D721Med (cell line): ENCODE measurements around the gene MESD.
A peak's percentile ranks its signal among the peaks of the same experiment; 100 is the strongest.

Experiments used
- DNase-seq: peaks from one replicate; pipeline ENCODE4 v3.0.0; 2011; ENCODE audit warnings: low spot score; ENCODE audit not compliant: insufficient read length
- FAIRE-seq: peaks from 2 replicates; lab custom pipeline; 2011; peaks lifted over from hg19 to GRCh38; lab: Jason Lieb, UNC
- TF ChIP-seq, protein P1 (sequence below): IDR thresholded peaks from 2 replicates; pipeline ENCODE4 v1.5.1; 2012; ENCODE audit warnings: mild to moderate bottlenecking, control low read depth; ENCODE audit not compliant: insufficient read depth; ENCODE audit errors: missing control alignments

The MESD gene

DNA sequence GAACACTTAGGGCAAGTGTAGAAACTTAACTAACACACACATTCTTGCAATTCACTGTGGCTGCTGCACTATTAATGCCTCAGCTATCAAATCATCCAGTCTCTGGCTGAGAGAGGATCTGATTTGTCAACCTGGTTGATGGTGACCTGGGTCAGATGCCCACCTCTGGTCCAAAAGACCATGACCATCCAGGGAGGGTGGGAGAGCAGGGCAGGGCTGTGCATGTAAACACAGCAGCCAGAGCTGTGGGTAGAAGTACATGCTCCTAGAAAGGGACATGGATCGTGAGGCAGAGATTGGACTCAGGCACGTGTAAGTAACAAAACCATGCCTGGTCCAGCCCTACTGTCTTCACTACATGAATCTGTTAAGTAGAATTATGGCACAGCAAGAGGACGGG lies 17.3 kb downstream of the MESD start:
- TF ChIP-seq, protein P1, sequence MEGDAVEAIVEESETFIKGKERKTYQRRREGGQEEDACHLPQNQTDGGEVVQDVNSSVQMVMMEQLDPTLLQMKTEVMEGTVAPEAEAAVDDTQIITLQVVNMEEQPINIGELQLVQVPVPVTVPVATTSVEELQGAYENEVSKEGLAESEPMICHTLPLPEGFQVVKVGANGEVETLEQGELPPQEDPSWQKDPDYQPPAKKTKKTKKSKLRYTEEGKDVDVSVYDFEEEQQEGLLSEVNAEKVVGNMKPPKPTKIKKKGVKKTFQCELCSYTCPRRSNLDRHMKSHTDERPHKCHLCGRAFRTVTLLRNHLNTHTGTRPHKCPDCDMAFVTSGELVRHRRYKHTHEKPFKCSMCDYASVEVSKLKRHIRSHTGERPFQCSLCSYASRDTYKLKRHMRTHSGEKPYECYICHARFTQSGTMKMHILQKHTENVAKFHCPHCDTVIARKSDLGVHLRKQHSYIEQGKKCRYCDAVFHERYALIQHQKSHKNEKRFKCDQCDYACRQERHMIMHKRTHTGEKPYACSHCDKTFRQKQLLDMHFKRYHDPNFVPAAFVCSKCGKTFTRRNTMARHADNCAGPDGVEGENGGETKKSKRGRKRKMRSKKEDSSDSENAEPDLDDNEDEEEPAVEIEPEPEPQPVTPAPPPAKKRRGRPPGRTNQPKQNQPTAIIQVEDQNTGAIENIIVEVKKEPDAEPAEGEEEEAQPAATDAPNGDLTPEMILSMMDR, result no peak
- no peak for DNase-seq
- FAIRE-seq, result no peak

DNA sequence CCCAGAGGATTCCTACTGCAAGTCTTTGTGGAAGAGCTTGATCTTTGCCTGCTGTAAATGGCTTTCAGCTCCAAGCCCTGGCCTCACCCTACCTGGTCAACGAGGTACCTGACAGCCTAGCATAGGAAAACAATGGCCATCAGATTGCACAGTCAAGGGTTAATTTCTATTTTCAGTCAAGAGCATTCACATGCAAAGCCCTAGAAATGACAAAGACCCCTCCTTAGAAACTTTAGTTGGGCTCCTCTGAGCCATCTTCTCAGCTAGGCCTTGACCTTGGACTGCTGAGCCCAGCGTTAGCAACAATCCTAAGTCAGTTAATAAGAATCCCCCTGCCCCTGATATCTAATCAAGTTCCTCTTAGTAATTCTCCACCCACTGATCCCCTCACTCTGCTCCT lies 18.5 kb downstream of the MESD start:
- TF ChIP-seq, protein P1, result no peak
- DNase-seq (no peak), FAIRE-seq (no peak)

DNA sequence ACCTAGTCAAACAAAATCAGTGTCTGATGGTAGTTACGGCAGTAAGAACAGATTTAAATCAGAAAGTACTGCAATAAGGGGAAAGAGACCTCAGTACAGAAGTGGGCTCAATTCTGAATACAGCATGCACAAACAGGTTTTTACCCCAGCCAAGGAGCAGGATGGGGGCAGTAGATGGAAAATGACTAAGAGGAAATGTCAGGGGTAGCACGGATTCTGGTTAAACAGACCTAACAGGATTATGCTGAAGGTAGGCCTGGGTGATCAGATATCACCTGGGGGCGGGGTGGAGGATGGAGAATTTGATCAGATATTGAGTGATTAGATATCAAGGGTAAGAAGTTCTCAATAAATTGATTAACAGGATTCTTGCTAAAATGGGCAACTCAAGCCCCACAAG lies 19.0 kb downstream of the MESD start:
- TF ChIP-seq, protein P1, result no peak
- DNase-seq (no peak), FAIRE-seq (no peak)

DNA sequence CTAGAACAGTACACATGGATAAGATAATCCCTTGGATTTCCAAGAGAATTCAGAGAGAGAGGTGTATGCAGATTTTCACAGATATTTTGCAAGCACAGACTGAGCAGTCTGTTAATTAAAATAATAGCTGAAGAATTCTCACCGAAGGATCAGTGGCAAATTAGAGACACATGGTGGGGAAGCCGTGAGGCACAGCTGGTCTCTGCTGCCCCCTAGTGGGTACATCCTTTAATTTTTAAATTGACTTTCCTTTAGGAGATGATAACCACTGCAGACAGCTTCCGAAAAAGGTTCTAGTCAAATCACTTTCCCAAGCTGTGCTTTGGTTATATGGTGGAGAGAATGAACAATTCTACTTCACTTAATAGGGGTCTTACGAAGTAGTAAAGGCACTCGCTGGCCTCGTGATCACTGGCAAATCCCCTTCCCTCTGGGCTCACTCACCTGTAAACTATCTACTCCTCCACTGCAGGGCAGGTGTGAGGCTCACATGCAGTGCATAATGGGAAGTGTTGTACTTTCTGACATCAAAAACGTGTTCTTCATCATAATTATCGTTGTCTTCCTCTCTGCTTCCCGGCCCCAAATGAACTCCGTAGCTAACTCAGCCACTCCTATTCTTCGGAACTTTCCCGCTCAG lies 19.5 kb downstream of the MESD start:
- DNase-seq (peak; percentile 51), FAIRE-seq (no peak)
- TF ChIP-seq, protein P1, result peak; percentile 82

DNA sequence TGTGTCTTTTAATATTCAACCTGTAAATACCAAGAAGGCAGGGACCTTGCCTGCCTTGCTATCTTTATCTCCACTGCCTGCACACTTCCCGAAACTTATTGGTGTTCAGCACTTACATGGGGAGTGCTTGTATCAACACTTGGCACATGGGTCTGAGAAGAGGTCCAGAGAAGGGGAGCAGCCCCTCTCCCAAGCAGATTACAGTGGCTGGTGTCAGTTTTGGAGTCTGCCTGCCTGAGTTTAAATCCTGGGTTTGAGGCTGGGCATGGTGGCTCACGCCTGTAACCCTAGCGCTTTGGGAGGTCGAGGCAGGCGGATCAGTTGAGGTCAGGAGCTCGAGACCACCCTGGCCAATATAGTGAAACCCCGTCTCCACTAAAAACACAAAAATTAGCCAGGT lies 20.3 kb downstream of the MESD start:
- TF ChIP-seq, protein P1, result no peak
- no peak for DNase-seq
- FAIRE-seq, result no peak

DNA sequence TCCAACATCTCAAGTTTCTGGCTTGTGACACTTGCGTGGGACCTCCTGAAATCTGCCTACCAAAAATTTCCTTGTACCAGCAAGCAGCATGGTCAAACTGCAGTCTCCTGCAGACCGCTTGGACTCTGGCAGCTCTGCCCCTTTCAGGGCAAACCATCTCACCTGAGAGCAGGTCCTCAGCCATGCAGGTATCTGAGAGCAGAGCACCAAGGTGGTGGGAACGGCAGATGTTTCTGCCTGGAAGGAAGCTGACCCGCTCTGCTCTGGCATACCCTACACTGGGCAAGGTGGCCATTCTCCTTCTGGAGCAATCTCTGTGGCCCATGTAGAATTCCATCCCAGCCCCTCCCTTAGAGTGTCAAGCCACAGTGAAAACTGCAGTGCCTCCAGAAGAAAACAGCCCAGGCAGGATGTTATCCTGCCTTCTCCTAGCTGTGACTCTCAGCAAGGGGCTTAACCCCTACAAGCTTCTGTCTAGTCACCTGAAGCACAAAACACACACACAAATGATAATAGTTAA lies 21.6 kb downstream of the MESD start:
- TF ChIP-seq, protein P1, result no peak
- DNase-seq, result no peak
- FAIRE-seq, result no peak

DNA sequence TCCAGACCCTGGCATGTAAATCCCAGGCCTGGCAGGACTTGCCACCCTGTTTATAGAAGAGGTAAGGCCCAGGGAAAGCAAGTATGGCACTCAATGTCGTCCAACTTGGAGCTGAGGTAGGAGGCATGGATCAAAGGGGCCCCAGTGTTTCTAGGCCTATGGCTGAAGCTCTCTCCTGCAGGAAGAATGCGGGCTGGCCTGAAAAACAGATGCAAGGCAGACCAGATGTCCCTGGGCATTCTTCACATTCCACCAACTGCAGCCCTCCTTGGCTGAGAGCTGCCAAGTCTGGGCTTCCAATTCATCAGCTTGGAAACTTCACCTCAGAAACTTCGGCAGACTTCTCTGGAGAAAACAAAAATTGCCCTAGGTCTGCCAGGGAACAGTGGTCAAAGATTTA lies 22.2 kb downstream of the MESD start:
- TF ChIP-seq, protein P1, result no peak
- FAIRE-seq (no peak), DNase-seq (no peak)
